GM18909 (cell line): ENCODE measurements around the gene ARID3B.

Source experiments
- ATAC-seq: cut with Tn5 transposase; IDR thresholded peaks from one replicate; pipeline ENCODE4 v1.9.1; 2021; ENCODE audit warnings: mild to moderate bottlenecking; ENCODE audit not compliant: unreplicated experiment, poor library complexity

Gene ARID3B

DNA sequence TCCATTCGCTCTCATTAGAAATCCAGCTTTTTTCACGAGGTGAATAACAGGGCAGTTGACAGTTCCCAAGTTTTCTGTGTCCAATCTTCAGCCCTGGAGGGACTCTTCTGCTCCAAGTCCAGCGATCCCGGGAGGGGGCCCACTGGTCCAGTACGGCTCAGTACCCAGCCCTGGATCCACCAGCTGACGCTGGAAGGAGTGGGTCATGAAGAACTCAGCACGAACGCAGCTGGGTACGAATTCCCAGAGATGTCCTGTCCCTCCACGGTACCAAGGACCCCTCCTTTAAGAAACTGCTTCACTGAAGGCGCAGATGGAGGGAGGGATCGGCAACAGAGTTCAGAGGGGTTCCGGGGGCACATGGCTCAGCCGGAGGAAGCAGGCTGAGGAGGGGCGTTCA lies 58.1 kb downstream of the ARID3B start:
- ATAC-seq, result no peak

DNA sequence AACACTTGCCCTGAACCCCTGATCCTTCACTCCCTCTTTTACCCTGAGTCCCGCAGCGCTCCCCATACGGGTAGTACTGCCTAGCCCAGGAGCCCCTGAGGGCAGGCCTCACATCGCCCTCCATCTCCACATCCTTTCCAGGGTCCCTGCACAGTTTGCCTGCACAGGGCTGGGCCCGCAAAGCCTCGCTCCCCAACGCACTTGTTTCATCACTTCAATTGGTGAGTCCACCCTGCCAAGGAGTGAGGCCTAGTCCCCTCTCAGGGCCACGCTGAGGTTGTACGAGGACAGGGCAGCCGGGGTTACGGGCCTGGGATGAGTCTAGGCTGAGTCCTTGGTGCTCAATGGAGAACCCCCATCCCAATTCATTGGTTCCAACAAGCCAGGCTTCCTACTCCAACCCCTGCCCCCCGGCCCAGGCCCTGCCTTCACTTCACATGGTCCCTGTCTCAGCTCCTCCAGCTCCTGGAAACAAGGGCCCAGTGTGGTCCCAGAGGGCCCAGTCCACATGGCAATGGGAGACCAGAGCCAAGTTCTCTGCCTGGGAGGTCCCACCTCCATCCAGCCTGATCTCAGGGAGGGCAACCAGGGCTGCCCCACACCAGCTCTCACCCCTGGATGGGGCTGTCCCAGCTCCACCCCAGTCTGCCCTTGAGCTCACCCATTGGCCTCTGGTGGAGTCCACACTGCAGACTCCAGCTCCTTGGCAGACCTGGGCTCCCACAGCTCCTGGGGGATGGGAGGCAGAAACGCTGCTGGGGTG lies 62.2 kb downstream of the ARID3B start:
- no peak for ATAC-seq

DNA sequence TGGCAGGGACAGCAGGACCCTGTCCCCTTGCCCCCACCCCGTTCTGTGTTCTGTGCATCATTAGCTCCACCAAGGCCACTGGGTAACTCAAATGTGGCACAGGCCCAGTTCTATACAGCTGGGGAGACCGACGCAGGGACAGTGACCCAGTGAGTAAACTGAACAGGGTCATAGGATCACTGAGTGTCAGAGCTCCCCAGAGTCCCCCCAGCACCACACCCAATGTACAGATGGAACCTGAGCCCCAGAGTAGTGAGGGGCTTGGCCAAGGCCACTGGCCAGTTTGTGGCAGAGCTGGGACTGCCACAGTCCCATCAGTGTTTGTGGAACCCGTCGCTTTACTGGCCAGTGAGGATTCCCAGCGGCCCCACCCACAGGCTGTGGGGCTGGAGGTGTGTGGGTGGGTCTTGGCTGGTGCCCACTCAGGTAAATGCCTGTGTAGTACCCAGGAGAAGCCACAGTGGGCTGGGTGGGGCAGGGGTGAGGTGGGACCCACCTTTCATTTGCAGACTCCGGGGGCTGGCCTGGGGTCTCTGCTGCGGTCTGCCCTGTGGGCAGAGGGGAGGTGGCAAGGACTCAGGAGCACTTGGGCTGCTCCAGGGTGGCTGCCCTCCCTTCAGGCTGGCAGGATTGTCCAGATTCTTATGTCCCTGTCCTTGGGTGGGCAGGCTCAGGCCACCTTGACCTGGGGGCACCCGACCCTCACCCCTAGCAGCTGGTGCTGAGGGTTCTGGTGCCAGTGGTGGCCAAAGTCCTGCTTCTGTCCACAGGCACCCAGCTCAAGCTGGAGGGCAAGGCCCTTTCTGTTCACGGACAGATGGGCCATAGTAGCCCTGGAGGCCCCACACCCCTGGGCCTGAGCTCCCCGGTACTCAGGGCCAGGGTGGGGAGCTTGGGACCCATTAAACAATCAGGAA lies 63.0 kb downstream of the ARID3B start:
- ATAC-seq, result no peak

GRCh38 chr15:74604983-74605794 lies 64.2 kb downstream of the ARID3B start:
- ATAC-seq, result no peak

DNA sequence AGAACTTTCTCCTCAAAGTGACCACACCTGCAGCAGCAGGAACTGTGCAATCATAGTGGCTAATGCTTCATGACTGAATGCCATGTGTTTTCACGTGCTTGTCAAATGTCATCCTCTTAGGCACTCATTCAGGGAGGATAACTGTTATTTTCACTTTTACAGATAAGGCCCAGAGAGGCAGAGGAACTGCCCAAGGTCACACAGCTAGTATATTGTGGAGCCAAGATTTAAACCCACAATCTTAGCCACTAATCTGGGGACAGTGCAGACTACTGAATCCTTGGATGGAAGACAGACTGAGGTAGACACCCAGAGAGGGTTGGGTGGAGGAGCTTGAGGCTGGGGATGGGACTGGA lies 64.8 kb downstream of the ARID3B start:
- ATAC-seq, result no peak

DNA sequence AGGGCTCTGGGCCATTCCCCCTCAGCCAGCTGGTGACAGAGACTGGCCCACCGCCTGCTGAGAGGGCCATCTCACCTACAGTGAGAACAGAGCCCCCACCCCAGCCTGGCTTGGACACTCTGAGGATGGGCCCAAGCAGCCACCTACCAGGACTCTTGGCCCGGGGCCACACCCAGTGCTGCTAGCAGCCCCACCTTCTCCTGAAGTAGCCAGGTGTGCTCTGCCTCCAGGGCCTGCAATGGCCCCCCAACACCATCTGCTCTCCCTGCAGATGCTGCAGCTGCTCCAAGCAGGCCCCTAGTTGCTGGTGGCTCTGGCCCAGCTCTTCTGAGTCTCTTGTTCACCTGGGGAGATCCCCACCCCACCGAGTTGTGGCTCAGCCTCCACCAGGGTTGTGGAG lies 67.8 kb downstream of the ARID3B start:
- ATAC-seq, result no peak

- no peak for ATAC-seq
Measured at GRCh38 chr15:74609938-74610301, 68.9 kb downstream of the ARID3B start.

GRCh38 chr15:74610302-74610951 lies 69.4 kb downstream of the ARID3B start:
- no peak for ATAC-seq

- ATAC-seq, result no peak
Measured at GRCh38 chr15:74611341-74611740, 70.3 kb downstream of the ARID3B start.

DNA sequence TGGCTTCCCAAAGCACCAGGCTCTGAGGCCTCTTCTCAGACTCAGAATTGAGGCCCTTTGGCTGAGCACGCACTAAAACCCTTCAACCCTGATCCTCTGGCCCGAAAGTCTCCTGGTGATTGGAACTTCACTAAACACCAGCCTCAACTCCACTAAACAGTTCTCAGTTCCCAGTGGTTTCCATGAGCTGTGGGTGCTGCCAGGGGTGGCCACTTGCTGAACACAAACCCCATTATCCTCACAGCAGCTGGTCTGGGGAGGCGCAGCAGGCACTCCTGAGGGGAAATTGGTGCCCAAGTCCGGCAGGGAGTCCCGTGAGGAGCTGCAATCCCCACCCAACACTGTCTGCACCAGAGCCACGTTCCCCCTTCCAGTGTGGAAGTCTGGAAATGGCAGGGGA lies 70.8 kb downstream of the ARID3B start:
- ATAC-seq, result no peak

DNA sequence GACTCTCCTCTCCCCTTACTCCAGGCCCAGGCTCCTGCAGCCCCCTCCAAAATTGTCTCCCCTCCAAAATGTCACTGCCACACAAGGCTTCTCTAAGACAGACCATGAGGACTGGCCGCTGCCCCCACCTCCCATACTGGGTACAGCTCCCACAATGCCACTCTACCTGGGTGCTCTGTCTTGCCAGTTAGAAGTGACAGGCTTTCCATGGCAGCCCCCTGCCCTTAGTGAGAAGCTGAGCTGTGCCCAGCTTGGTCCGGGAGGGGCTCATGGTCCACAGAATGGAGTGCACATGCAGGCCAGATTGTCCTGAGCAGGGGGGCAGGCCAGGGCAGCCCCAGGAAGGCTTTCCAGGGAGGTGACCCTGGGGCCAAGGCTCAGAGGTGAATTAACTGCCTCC lies 71.7 kb downstream of the ARID3B start:
- ATAC-seq, result no peak

DNA sequence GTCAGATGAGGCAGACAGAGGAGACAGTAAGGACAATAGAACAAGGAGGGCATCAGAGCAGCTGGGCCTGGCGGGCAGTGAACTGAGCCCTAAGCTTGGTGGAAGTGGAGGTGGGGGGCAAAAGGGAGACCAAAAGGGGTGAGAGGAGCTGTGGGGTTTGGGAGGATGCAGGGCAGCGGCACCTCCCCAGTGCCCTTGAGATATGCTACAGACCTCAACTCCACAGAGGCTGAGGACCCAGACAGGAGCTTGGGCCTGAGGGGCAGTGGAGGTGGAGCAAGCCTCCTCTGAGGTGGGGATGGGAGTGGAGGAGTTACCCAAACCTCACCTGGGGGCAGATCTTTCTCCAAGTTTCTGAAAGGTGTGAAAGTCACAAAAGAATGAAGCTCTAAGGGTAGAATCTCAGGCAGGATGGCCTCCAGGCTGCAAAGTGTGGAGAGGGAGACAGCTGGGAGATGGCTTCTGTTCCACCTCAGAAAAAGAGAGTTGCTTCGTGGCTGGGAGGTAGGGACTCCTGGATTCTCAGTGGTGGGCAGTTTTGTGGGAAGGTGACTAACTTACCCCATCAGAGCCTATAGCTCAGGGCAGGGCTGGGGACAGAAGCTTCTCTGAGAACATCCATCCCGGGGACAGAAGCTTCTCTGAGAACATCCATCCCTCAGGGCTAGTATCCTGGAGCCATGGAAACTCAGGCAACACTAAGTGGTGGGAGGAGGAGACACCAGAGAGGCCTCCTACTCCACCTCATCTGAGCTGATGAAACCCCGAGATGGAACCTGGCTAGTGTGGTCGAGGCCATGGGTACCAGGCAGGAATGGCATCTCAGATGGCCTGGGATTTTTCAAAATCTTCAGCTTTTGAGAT lies 72.3 kb downstream of the ARID3B start:
- ATAC-seq, result no peak

GRCh38 chr15:74613953-74614743 lies 73.1 kb downstream of the ARID3B start:
- no peak for ATAC-seq

DNA sequence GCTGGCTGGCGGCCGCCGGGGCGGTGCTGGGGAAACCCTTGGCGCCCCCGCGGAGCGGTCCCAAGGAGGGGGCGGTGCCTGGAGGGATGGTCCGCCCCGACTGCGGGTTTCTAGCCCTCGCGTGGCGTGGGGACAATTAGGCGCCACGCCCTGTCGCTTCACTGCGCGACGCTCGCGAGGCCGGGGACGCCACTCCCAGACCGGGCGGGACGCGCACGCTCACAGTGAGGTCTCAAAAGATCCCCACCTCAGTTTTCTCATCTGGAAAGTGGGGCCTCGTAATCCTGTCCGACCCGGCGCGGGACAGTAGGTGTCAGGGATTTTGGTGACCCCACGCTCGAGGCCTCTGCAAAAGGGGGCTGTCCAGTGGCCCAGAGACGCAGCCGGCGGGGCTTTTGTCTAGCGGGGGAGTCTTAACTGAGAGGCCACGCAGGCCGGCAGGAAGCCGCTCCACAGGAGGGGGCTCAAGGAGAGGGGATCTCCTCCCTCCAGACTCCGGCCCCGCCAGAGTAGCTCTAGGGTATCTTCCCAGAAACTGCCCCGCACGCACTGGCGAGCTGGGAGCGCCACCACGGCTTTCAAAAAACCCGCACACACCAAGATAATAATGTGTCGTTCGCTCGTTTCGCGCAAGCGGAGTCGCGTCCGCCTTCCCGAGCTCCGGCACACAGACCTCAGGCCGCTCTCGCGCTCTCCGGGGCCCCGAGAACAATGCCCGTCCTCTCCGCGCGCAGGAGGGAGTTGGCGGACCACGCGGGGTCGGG lies 73.9 kb downstream of the ARID3B start:
- peak; percentile 45 for ATAC-seq

- ATAC-seq, result peak; percentile 80
Measured at GRCh38 chr15:74615508-74616365, 74.7 kb downstream of the ARID3B start, which contains the start of gene CLK3. CLK3 (plus strand) TSS chr15:74615836; CDS start chr15:74619197, 3,361 bp downstream.

DNA sequence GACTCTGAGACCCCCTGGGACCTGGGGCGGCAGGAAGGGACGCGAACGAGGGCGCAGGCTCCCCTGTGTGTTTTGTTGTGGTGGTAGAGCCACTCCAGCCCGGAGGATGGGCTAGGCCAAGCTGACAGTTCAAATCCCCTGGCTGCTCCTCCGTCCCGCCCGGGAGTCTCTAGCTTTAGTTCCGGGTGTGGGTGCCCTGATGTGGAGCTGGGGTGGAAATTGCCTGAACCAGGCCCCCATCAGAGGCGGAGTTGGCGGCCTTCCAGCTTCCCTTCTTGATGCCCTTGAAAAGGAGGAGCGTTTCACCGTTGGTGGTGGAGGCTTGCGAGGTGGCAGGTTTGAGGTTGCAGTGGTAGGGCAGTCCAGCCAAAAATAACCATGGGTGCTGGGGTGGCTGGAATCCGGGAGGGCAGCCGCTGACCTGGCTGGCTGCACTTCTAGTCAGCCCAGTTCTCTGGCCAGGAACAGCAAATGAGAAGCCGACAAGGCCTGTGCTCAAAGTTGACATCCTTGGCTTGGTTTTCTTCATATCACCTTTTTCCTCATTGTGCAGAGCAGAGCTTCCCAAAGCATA lies 75.4 kb downstream of the ARID3B start:
- ATAC-seq, result no peak

GRCh38 chr15:74616996-74617395 lies 76.0 kb downstream of the ARID3B start:
- no peak for ATAC-seq
